ENCODE results near the gene ECEL1.
A peak's percentile ranks its signal among the peaks of the same experiment; 100 is the strongest.

DNA sequence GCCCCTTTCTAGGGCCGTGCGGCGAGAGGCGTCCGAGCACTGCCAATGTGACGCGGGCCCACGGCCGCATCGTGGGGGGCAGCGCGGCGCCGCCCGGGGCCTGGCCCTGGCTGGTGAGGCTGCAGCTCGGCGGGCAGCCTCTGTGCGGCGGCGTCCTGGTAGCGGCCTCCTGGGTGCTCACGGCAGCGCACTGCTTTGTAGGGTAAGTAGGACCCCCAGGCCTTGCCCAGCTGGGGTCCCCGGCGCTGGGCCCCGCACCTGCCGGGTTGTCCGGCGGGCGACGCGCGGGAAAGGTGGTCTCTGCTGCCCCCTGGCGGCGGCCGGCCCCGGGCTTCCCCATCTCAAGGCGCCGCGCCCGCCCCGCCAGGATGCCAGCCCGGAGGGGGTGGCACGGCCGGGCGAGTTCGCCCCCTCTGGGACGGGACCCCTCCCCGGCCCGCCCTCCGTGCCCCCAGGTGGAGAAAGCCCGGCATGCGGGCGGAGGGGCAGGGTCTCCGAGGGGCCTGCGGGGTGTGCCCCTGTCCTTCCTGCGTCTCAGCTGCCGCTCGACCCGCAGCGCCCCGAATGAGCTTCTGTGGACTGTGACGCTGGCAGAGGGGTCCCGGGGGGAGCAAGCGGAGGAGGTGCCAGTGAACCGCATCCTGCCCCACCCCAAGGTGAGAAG is 34.5 kb upstream of the ECEL1 start:
- TF ChIP-seq CTCF (IDR thresholded peaks at IDR 0.05) (peak; percentile 32 to 94 (median 84)), POLR2A (IDR thresholded peaks at IDR 0.05) (no peak)

All from Peyer's patch (tissue), 4 donors.